D721Med (cell line): Measurements from ENCODE around the gene CFL2.

ENCODE experiments used
- DNase-seq: peaks from one replicate; pipeline ENCODE4 v3.0.0; 2011; ENCODE audit warnings: low spot score; ENCODE audit not compliant: insufficient read length
- FAIRE-seq: peaks from 2 replicates; lab custom pipeline; 2011; peaks lifted over from hg19 to GRCh38; lab: Jason Lieb, UNC
- CTCF ChIP-seq: IDR thresholded peaks from 2 replicates; pipeline ENCODE4 v1.5.1; 2012; ENCODE audit warnings: mild to moderate bottlenecking, control low read depth; ENCODE audit not compliant: insufficient read depth; ENCODE audit errors: missing control alignments

Gene CFL2

GRCh38 chr14:34684578-34684977 is 29.8 kb downstream of the CFL2 start:
- no peak for FAIRE-seq
- DNase-seq: no peak
- no peak for TF ChIP-seq CTCF

- FAIRE-seq: no peak
- no peak for TF ChIP-seq CTCF
- DNase-seq: no peak
These were observed 31.5 kb downstream of the CFL2 start for GRCh38 chr14:34682787-34683321.

GRCh38 chr14:34680806-34681479 is 33.5 kb downstream of the CFL2 start:
- no peak for DNase-seq
- no peak for FAIRE-seq
- no peak for TF ChIP-seq CTCF

- FAIRE-seq: no peak
These were observed 35.7 kb downstream of the CFL2 start for GRCh38 chr14:34678735-34679134.

GRCh38 chr14:34678306-34678705 is 36.1 kb downstream of the CFL2 start:
- TF ChIP-seq CTCF: no peak
- FAIRE-seq: no peak
- DNase-seq: no peak

More at GRCh38 chr14:34678735-34679134, 35.7 kb downstream of the CFL2 start:
- DNase-seq: no peak
- no peak for TF ChIP-seq CTCF

GRCh38 chr14:34676516-34677211 is 37.7 kb downstream of the CFL2 start:
- DNase-seq: no peak
- no peak for FAIRE-seq
- TF ChIP-seq CTCF: no peak

GRCh38 chr14:34673702-34674101 is 40.7 kb downstream of the CFL2 start:
- TF ChIP-seq CTCF: no peak
- FAIRE-seq (no peak), DNase-seq (no peak)
